NK-92 (cell line): Measurements from ENCODE around the gene OTOP2.

Source experiments
- DNase-seq: peaks from one replicate; lab custom pipeline; 2025; ENCODE audit not compliant: unreplicated experiment; lab: John Stamatoyannopoulos, UW

OTOP2 gene

GRCh38 chr17:74923538-74924249 lies 379 bp upstream of the OTOP2 start:
- no peak for DNase-seq

GRCh38 chr17:74925242-74925641 lies 1.2 kb downstream of the OTOP2 start:
- DNase-seq: no peak

GRCh38 chr17:74928786-74929185 lies 4.7 kb downstream of the OTOP2 start:
- no peak for DNase-seq

- DNase-seq: no peak
Measured at GRCh38 chr17:74930535-74931036, 6.5 kb downstream of the OTOP2 start.

GRCh38 chr17:74935048-74935447 lies 11.0 kb downstream of the OTOP2 start:
- DNase-seq: no peak

GRCh38 chr17:74935585-74936469 lies 11.8 kb downstream of the OTOP2 start, which contains the start of gene OTOP3:
Gene OTOP3 (plus strand): TSS chr17:74935898. CDS start chr17:74935922, 24 bp downstream.
- no peak for DNase-seq

- no peak for DNase-seq
Measured at GRCh38 chr17:74936470-74936799, 12.4 kb downstream of the OTOP2 start.

GRCh38 chr17:74937064-74938051 lies 13.3 kb downstream of the OTOP2 start:
- DNase-seq: no peak

- no peak for DNase-seq
Measured at GRCh38 chr17:74938194-74938950, 14.3 kb downstream of the OTOP2 start.

GRCh38 chr17:74939534-74939933 lies 15.5 kb downstream of the OTOP2 start:
- DNase-seq: no peak

GRCh38 chr17:74941128-74941725 lies 17.2 kb downstream of the OTOP2 start:
- DNase-seq: no peak

- no peak for DNase-seq
Measured at GRCh38 chr17:74943808-74944522, 19.9 kb downstream of the OTOP2 start.

- no peak for DNase-seq
Measured at GRCh38 chr17:74945543-74945942, 21.5 kb downstream of the OTOP2 start.

- no peak for DNase-seq
Measured at GRCh38 chr17:74946641-74947040, 22.6 kb downstream of the OTOP2 start.

- no peak for DNase-seq
Measured at GRCh38 chr17:74947041-74947754, 23.1 kb downstream of the OTOP2 start.

- DNase-seq: no peak
Measured at GRCh38 chr17:74949455-74950115, 25.5 kb downstream of the OTOP2 start.

- no peak for DNase-seq
Measured at GRCh38 chr17:74950207-74950606, 26.1 kb downstream of the OTOP2 start.

- DNase-seq: no peak
Measured at GRCh38 chr17:74951065-74951464, 27.0 kb downstream of the OTOP2 start.
